Ascending aorta (tissue), 2 donors: ENCODE results near the gene TAB2. TPM values are rescaled to one million over a fixed set of nuclear protein-coding genes. Genes with fewer than 3 reads are reported as not detected.

ENCODE experiments used
- DNase-seq, 2 donors: peaks; one replicate each; pipeline ENCODE4 v3.0.0-alpha.2; 2019; ENCODE audit warnings: low spot score in 2 of 2
- H3K27ac ChIP-seq, 2 donors: fragments of 200-600 bp; sonication (generic); one replicate each; pipeline ENCODE4 v1.5.1; 2016 to 2017; ENCODE audit warnings: mild to moderate bottlenecking in 1 of 2
- H3K27me3 ChIP-seq: fragments of 200-600 bp; sonication (generic); one replicate; pipeline ENCODE4 v1.5.1; 2017
- H3K36me3 ChIP-seq, 2 donors: fragments of 200-600 bp; sonication (generic); one replicate each; pipeline ENCODE4 v1.5.1; 2016
- H3K4me1 ChIP-seq, 2 donors: fragments of 200-600 bp; sonication (generic); one replicate each; pipeline ENCODE4 v1.5.1; 2016 to 2017; ENCODE audit warnings: mild to moderate bottlenecking in 1 of 2
- H3K4me3 ChIP-seq, 2 donors: fragments of 200-600 bp; sonication (generic); one replicate each; pipeline ENCODE4 v1.5.1; 2016 to 2017; ENCODE audit warnings: mild to moderate bottlenecking in 1 of 2
- H3K9me3 ChIP-seq, 2 donors: fragments of 200-600 bp; sonication (generic); one replicate each; pipeline ENCODE4 v1.5.1; 2016
- CTCF ChIP-seq, 3 experiments: fragments of 200-600 bp in 2 of 3; fragments of 450-650 bp in 1 of 3; sonication (generic) in 2 of 3; IDR thresholded peaks; one replicate each; pipeline ENCODE4 v1.5.1; 2016 to 2019; ENCODE audit warnings: antibody characterized with exemption in 3 of 3, mild to moderate bottlenecking in 1 of 3, moderate library complexity in 1 of 3
- intact Hi-C: fragments of 100-400 bp; cut with DNase I; formaldehyde crosslinking; loops from one replicate; pipeline ENCODE4 v1.15.1; 2023
- total RNA-seq: library from RNA; depleted of rRNA; stranded (reverse); fragments of >200 nt; gene quantifications from one replicate; pipeline ENCODE4 v1.1.0, GENCODE V29; 2016

The TAB2 gene
- total RNA-seq, 1 donor from 2014 or later = 55.2 TPM

- Histone ChIP-seq H3K4me3 (no peak overlapping the region), H3K36me3 (no peaks in the 10 kb centered on the region), H3K4me1 (peaks cover 6 to 28% of the 10 kb centered on the region in 2 donors), H3K27me3 (no peaks in the 10 kb centered on the region), H3K9me3 (no peaks in the 10 kb centered on the region), H3K27ac (peak overlapping the region in 1 of 2 donors; percentile 13)
- DNase-seq = no peak
- intact Hi-C loops = no loop called here
- TF ChIP-seq CTCF (IDR thresholded peaks at IDR 0.05) = no peak
Observed at GRCh38 chr6:149323353-149323752, 5.8 kb downstream of the TAB2 start.

GRCh38 chr6:149323925-149324324 is 6.4 kb downstream of the TAB2 start:
- H3K27ac ChIP-seq = peak overlapping the region in 1 of 2 donors; percentile 13
- peaks cover 6 to 30% of the 10 kb centered on the region in 2 donors for H3K4me1 ChIP-seq

GRCh38 chr6:149324428-149324827 is 6.9 kb downstream of the TAB2 start:
- H3K27me3 ChIP-seq = no peaks in the 10 kb centered on the region
- intact Hi-C loops = no loop called here
- H3K27ac ChIP-seq = peak overlapping the region in 1 of 2 donors; percentile 22
- no peak for TF ChIP-seq CTCF (IDR thresholded peaks at IDR 0.05)
- H3K36me3 ChIP-seq = no peaks in the 10 kb centered on the region
- peaks cover 6 to 32% of the 10 kb centered on the region in 2 donors for H3K4me1 ChIP-seq
- H3K4me3 ChIP-seq = no peak overlapping the region
- no peaks in the 10 kb centered on the region for H3K9me3 ChIP-seq
- no peak for DNase-seq

More at GRCh38 chr6:149323925-149324324, 6.4 kb downstream of the TAB2 start:
- intact Hi-C loops = no loop called here
- no peak for DNase-seq
- no peaks in the 10 kb centered on the region for H3K9me3 ChIP-seq
- H3K27me3 ChIP-seq = no peaks in the 10 kb centered on the region
- no peaks in the 10 kb centered on the region for H3K36me3 ChIP-seq
- no peak overlapping the region for H3K4me3 ChIP-seq
- TF ChIP-seq CTCF (IDR thresholded peaks at IDR 0.05) = no peak

DNA sequence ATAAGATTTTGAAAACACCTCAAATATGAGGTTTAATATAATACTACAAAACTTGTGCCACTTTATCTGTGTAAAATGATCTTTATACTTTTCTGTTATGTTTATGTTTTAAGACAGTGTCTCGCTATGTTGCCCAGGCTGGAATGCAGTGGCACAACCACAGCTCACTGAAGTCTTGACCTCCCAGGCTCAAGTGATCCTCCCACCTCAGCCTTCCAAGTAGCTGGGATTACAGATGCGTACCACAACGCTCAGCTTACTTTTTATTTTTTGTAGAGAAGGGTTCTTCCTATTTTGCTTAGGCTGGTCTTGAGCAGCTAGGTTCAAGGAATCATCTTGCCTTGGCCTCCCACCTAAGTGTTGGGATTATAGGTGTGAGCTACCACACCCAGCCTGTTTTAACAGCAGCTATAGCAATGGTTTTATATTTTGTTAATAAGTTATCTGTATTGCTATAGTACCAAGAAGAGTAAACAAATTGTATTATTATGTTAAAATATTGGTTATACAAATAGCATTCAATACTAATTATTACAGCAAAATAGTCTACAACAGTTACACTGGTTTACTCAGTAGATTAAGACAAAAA is 8.2 kb downstream of the TAB2 start:
- H3K27ac ChIP-seq = no peak overlapping the region
- TF ChIP-seq CTCF (IDR thresholded peaks at IDR 0.05) = no peak
- DNase-seq = no peak
- H3K4me3 ChIP-seq = no peak overlapping the region
- H3K27me3 ChIP-seq = no peaks in the 10 kb centered on the region
- H3K4me1 ChIP-seq = peaks cover 6 to 34% of the 10 kb centered on the region in 2 donors
- no peaks in the 10 kb centered on the region for H3K9me3 ChIP-seq
- intact Hi-C loops = no loop called here
- no peaks in the 10 kb centered on the region for H3K36me3 ChIP-seq

DNA sequence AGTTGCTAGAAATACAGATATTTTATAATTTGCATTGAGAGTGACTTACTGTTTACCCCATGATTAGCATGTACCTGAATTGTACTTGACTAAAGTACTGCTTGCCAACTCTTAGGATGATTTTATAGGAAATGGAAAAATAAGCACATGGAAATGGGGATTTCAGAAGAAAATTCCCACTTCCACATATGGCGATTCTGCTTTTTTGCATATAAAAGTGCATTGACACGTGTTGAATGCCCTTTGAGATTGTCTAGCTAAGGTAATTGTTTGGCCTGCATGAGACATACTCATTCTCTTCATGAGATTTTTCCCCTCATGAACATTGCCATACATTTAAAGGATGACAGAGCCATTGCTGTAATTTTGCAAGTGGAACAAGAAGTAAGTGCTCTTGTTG is 10.1 kb downstream of the TAB2 start:
- intact Hi-C loops = no loop called here
- H3K4me1 ChIP-seq = peaks cover 6 to 37% of the 10 kb centered on the region in 2 donors
- TF ChIP-seq CTCF (IDR thresholded peaks at IDR 0.05) = no peak

GRCh38 chr6:149328083-149328482 is 10.6 kb downstream of the TAB2 start:
- no peak for TF ChIP-seq CTCF (IDR thresholded peaks at IDR 0.05)
- H3K27me3 ChIP-seq = no peaks in the 10 kb centered on the region
- intact Hi-C loops = no loop called here
- DNase-seq = no peak
- no peaks in the 10 kb centered on the region for H3K9me3 ChIP-seq
- H3K4me1 ChIP-seq = peaks cover 6 to 39% of the 10 kb centered on the region in 2 donors
- H3K4me3 ChIP-seq = no peak overlapping the region
- H3K27ac ChIP-seq = no peak overlapping the region
- no peaks in the 10 kb centered on the region for H3K36me3 ChIP-seq

More for the DNA sequence above, 10.1 kb downstream of the TAB2 start:
- Histone ChIP-seq H3K4me3 (no peak overlapping the region), H3K27ac (no peak overlapping the region), H3K36me3 (no peaks in the 10 kb centered on the region), H3K27me3 (no peaks in the 10 kb centered on the region), H3K9me3 (no peaks in the 10 kb centered on the region)
- DNase-seq = no peak
